Adrenal gland (tissue), 12 donors: ENCODE measurements around the gene CEP112. TPM values are rescaled to one million over a fixed set of nuclear protein-coding genes. Genes with fewer than 3 reads are reported as not detected.

Source experiments
- DNase-seq, 7 donors: peaks; one replicate each; pipeline ENCODE4 v3.0.0-alpha.2; 2019 to 2020
- H3K27ac ChIP-seq, 5 donors: fragments of 200-600 bp; sonication (generic) in 4 of 5; 1 replicate in 3 of 5; 2 replicates in 2 of 5; pipeline versions ENCODE4 v1.5.1 to v1.8.0; 2016 to 2020; ENCODE audit warnings: mild to moderate bottlenecking in 1 of 5
- H3K27me3 ChIP-seq: fragments of 200-600 bp; 2 replicates; pipeline ENCODE4 v1.8.0; 2021
- H3K36me3 ChIP-seq, 2 donors: fragments of 200-600 bp; replicated peaks in 1 of 2; 1 replicate in 1 of 2; 2 replicates in 1 of 2; pipeline versions ENCODE4 v1.5.1 to v1.8.0; 2018 to 2022
- H3K4me1 ChIP-seq, 2 donors: fragments of 200-600 bp; replicated peaks in 1 of 2; 1 replicate in 1 of 2; 2 replicates in 1 of 2; pipeline versions ENCODE4 v1.5.1 to v1.8.0; 2018 to 2021
- H3K4me3 ChIP-seq, 4 donors: fragments of 200-600 bp; sonication (generic) in 3 of 4; one replicate each; pipeline ENCODE4 v1.5.1; 2016 to 2018
- H3K9me3 ChIP-seq, 3 donors: fragments of 200-600 bp; sonication (generic) in 1 of 3; replicated peaks in 1 of 3; 1 replicate in 2 of 3; 2 replicates in 1 of 3; pipeline versions ENCODE4 v1.5.1 to v1.8.0; 2016 to 2021
- CTCF ChIP-seq, 6 experiments: fragments of 450-650 bp in 4 of 6; fragments of 200-600 bp in 2 of 6; sonication (generic) in 1 of 6; IDR thresholded peaks; 1 replicate in 5 of 6; 2 replicates in 1 of 6; pipeline versions ENCODE4 v1.5.1 to v1.8.0; 2016 to 2021; ENCODE audit warnings: antibody characterized with exemption in 6 of 6, mild to moderate bottlenecking in 2 of 6, moderate library complexity in 1 of 6
- POLR2A ChIP-seq, 2 donors: fragments of 450-650 bp; IDR thresholded peaks; one replicate each; pipeline ENCODE4 v1.6.1; 2017; ENCODE audit warnings: antibody characterized with exemption in 2 of 2, mild to moderate bottlenecking in 2 of 2, moderate library complexity in 1 of 2
- WGBS, 4 donors: extraction: QIAGEN DNeasy Blood & Tissue Kit in 2 of 4; methylation state at CpG; one replicate each; pipeline versions ENCODE4 v1.1.5 to v1.1.7; 2013 to 2017; 5-methylcytosine and 5-hydroxymethylcytosine counted together
- intact Hi-C, 2 donors: fragments of 100-400 bp; cut with DNase I; formaldehyde crosslinking; loops; one replicate each; pipeline versions ENCODE4 v1.14.1 to v1.15.0; 2022 to 2023
- polyA plus RNA-seq, 3 donors: library from polyadenylated mRNA; stranded (reverse); fragments of 200-250 nt in 2 of 3; fragments of 350-450 nt in 1 of 3; fragmentation: Illumina TruSeq in 1 of 3; extraction: RNeasy Lipid Tissue Mini Kit (QIAGEN cat#74804) in 1 of 3; gene quantifications; one replicate each; pipeline ENCODE4 v1.2.3, GENCODE V29; 2013 to 2014
- total RNA-seq, 9 donors: library from RNA; depleted of rRNA in 4 of 9; stranded (reverse); fragments of >200 nt in 4 of 9; fragments of 120-200 nt in 1 of 9; fragmentation: NEBNext Ultra II Directional in 1 of 9; extraction: Animal tissue kit (Norgen Biotek cat#: 25700) in 1 of 9; gene quantifications; one replicate each; pipeline versions ENCODE4 v1.1.0 to v1.2.4, GENCODE V29; 2013 to 2023
- donor health status: healthy with polysubstance abuse.
- donor health status: Bipolar disorder and iron deficiency.
- donor health status: DM: yes; HTN: yes; CAD: no.
- donor health status: DM: no; HTN: no; CAD: no.
- donor health status: DM: no; HTN: no; CAD: no.
- donor health status: DM: yes; HTN: yes; CAD: no.

Gene CEP112
- total and polyA plus RNA-seq, 12 donors = 4.2 to 24.1 (median 9.6) TPM

GRCh38 chr17:65601145-65601544, 590.8 kb downstream of the CEP112 start:
- Histone ChIP-seq H3K36me3 (no peaks in the 10 kb centered on the region), H3K4me3 (no peak overlapping the region), H3K27ac (no peak overlapping the region), H3K27me3 (no peaks in the 10 kb centered on the region), H3K4me1 (peaks cover 4 to 8% of the 10 kb centered on the region in 2 donors), H3K9me3 (no peaks in the 10 kb centered on the region)
- intact Hi-C loops = no loop called here
- WGBS, 4 donors = 65 to 100% (median 87%) methylated on average over 1 of the region's 1 CpG
- TF ChIP-seq POLR2A (IDR thresholded peaks at IDR 0.05) = no peak
- DNase-seq = no peak

DNA sequence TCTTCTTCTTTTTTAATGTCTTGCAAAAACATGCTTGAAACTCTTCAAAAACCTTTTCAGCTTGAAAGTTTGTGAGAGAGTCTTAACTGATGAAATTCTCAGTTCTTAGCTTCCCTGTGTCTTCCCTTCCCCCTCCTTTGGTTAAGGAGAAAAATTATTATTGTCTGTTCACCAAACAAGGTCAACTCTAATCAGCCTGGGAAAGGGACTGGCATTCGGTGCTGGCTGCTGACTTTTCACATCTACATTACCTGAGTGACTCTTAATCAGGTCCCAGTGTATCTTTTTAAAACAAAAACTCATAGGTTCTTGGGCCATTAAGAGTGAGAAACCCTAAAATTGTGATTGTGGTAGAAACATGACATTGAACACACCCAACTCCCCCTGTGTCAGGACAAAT, 591.4 kb downstream of the CEP112 start:
- WGBS, 4 donors = 19 to 33% (median 25%) methylated on average over 1 of the region's 1 CpG
- no peaks in the 10 kb centered on the region for H3K9me3 ChIP-seq
- H3K27me3 ChIP-seq = no peaks in the 10 kb centered on the region
- DNase-seq = peak in 1 of 7 donors; percentile 12
- H3K36me3 ChIP-seq = no peaks in the 10 kb centered on the region
- H3K4me3 ChIP-seq = no peak overlapping the region
- TF ChIP-seq CTCF (IDR thresholded peaks at IDR 0.05) (no peak), POLR2A (IDR thresholded peaks at IDR 0.05) (no peak)
- intact Hi-C loops = no loop called here
- no peak overlapping the region for H3K27ac ChIP-seq
- peaks cover 4 to 8% of the 10 kb centered on the region in 2 donors for H3K4me1 ChIP-seq

GRCh38 chr17:65599650-65600049, 592.3 kb downstream of the CEP112 start:
- DNase-seq = no peak
- no peak overlapping the region for H3K4me3 ChIP-seq
- TF ChIP-seq CTCF (IDR thresholded peaks at IDR 0.05) = no peak
- TF ChIP-seq POLR2A (IDR thresholded peaks at IDR 0.05) = no peak
- intact Hi-C loops = no loop called here
- 70 to 76% (median 72%) methylated on average over 5 of the region's 5 CpGs for WGBS, 4 donors
- no peaks in the 10 kb centered on the region for H3K9me3 ChIP-seq
- H3K27me3 ChIP-seq = no peaks in the 10 kb centered on the region
- H3K4me1 ChIP-seq = peaks cover 4 to 8% of the 10 kb centered on the region in 2 donors
- no peaks in the 10 kb centered on the region for H3K36me3 ChIP-seq
- H3K27ac ChIP-seq = no peak overlapping the region

DNA sequence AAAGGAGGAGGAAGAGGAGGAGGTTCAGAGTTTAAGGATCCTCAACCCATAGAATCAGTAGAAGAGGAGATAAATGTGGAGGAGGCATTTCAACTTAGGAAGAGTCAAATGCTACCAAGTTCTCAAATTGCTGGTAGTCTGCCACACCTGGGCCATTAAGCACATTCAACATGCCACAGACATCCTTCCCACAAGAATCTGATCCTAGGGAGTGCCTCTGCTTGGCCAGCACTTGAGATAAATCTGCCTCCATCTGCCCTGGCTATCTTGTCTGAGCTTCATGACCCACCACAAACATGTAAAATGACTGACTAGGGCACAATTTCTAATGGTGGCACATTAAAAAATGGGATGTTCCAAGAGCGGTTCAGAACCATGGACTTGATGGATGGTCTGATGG, 593.2 kb downstream of the CEP112 start:
- intact Hi-C loops = no loop called here

More for the DNA sequence above, 593.2 kb downstream of the CEP112 start:
- Histone ChIP-seq H3K27ac (no peak overlapping the region), H3K36me3 (no peaks in the 10 kb centered on the region), H3K4me3 (no peak overlapping the region), H3K9me3 (no peaks in the 10 kb centered on the region), H3K27me3 (no peaks in the 10 kb centered on the region), H3K4me1 (peaks cover 4 to 8% of the 10 kb centered on the region in 2 donors)
- TF ChIP-seq CTCF (IDR thresholded peaks at IDR 0.05) = no peak
- no peak for DNase-seq
- 96 to 100% (median 100%) methylated on average over 1 of the region's 1 CpG for WGBS, 4 donors
